ENCODE measurements around the gene TOX2.

The TOX2 gene

DNA sequence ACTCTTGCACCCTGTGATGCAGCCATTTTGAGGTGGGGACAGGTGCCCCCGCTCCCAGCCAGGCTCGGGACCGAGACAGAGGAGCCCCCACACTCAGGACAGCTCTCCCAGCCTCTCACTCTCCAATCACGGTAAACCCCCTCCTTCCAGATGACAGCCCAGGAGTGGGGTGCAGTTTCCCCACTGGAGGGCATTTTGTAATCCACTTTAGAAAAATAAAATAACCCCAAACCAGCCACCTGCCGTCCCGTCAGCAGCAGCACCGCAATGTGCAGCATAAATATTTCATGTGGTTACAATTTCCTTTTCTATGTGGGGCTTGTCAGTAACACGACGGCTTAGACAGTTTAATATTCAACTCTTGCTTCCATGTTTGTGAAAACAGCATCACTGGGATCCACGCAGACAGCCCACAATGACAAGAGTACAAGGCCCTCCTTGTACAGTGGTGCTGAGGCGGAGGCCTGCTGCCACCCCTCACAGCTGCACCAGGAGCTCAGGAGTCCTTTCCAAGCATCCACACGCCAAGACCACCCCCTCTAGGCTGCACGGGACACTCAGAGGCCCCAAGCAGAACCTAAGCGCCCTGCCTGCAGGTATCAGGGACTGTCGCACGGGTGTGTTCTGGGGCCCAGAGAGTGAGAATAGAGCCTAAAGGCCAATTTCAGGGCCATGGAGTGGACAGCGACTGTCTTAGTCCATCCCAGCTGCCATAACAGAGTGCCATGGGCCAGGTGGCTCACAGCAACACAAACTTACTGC, 155.7 kb downstream of the TOX2 start:
- TF ChIP-seq Cebpa-rat (IDR thresholded peaks at IDR 0.05), result no peak
- Histone ChIP-seq H3K27me3 (no peaks in the 10 kb centered on the region), H3K9me3 (no peaks in the 10 kb centered on the region), H3K36me3 (no peaks in the 10 kb centered on the region), H3K9ac (peak overlapping the region; percentile 81), H3K4me3 (peak overlapping the region; percentile 61), H3K4me1 (peaks cover 75% of the 10 kb centered on the region), H4K20me1 (no peaks in the 10 kb centered on the region), H3K4me2 (peak overlapping the region; percentile 98), H3K27ac (peak overlapping the region; percentile 94)

DNA sequence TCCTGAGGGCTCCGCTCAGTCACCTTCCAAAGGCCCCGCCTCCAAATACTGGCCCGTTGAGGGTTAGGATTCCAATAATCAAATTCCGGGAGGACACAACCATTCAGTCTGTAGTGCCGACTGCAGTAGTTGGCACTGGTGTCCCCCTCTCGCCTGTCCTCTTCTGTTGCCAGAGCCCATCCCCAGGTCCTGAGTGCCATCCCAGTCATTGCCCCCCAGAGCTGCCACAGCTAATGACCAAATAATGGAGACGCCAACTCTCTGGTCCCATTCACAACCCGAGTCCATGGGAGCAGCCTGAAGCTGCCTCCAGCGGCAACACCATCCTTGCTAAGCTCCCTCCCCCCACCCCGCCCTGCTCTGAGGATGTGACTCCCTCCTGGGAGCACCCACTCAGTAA, 156.4 kb downstream of the TOX2 start:
- Histone ChIP-seq H3K4me3 (no peak overlapping the region), H3K9me3 (no peaks in the 10 kb centered on the region), H4K20me1 (no peaks in the 10 kb centered on the region), H3K4me2 (peak overlapping the region; percentile 98), H3K9ac (no peak overlapping the region), H3K4me1 (peaks cover 75% of the 10 kb centered on the region), H3K36me3 (no peaks in the 10 kb centered on the region), H3K27ac (peak overlapping the region; percentile 94), H3K27me3 (no peaks in the 10 kb centered on the region)
- TF ChIP-seq Cebpa-rat (IDR thresholded peaks at IDR 0.05), result no peak

DNA sequence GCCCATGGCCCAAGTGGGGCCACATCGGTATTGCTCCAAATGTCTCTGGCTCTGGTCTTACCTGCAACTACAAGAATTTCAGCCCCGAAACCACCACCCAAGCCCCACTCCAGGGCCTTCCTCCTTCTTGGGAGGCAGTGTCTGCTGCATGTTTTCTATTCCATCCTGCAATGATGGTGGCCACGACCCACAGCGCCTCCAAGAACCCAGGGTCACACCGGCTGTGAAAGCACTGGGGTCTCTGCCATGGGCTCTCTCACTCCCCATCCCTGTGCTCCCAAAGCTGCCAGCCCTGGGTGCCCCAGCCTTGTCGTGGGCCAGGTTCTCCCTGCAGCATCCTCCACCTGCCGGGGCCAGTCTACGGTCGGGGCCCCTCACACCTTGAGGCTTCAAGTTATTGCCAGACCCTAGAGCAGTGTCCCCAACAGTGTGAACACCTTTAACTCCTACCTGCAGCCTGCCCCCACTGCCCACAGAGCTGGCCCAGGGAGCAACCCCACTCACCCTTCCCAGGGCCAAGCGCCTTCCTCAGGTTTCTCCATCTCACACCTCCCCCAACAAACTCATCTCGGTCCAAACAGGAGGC, 157.0 kb downstream of the TOX2 start:
- Histone ChIP-seq H3K9me3 (no peaks in the 10 kb centered on the region), H3K36me3 (no peaks in the 10 kb centered on the region), H3K4me3 (no peak overlapping the region), H4K20me1 (no peaks in the 10 kb centered on the region), H3K27ac (peak overlapping the region; percentile 94), H3K27me3 (no peaks in the 10 kb centered on the region), H3K4me1 (peaks cover 73% of the 10 kb centered on the region), H3K9ac (no peak overlapping the region), H3K4me2 (peak overlapping the region; percentile 98)
- TF ChIP-seq Cebpa-rat (IDR thresholded peaks at IDR 0.05), result no peak

DNA sequence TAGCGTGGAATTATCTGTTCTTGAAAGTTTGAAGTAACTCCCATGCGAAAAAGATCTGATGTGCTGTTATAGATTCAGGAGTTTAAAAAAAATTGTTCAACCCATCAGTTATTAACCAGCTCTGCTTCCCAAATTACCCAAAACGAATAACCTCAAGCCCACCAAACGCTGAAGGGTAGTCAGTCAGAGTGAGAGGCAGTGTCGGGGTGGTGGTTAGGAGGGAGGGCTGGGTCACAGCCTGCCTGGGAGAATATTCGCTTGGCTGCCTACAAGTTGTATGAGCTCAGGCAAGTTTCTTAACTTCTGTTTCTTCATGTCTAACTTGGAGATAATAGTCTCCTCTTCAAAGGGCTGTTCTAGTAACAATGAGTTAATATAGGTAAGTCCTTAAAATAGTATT, 157.7 kb downstream of the TOX2 start:
- peak overlapping the region; percentile 98 for H3K4me2 ChIP-seq
- H3K27me3 ChIP-seq, result no peaks in the 10 kb centered on the region
- H4K20me1 ChIP-seq, result no peaks in the 10 kb centered on the region
- H3K4me1 ChIP-seq, result peaks cover 69% of the 10 kb centered on the region
- no peak overlapping the region for H3K27ac ChIP-seq
- no peak for TF ChIP-seq Cebpa-rat (IDR thresholded peaks at IDR 0.05)
- no peaks in the 10 kb centered on the region for H3K36me3 ChIP-seq
- no peaks in the 10 kb centered on the region for H3K9me3 ChIP-seq
- no peak overlapping the region for H3K9ac ChIP-seq
- H3K4me3 ChIP-seq, result no peak overlapping the region

DNA sequence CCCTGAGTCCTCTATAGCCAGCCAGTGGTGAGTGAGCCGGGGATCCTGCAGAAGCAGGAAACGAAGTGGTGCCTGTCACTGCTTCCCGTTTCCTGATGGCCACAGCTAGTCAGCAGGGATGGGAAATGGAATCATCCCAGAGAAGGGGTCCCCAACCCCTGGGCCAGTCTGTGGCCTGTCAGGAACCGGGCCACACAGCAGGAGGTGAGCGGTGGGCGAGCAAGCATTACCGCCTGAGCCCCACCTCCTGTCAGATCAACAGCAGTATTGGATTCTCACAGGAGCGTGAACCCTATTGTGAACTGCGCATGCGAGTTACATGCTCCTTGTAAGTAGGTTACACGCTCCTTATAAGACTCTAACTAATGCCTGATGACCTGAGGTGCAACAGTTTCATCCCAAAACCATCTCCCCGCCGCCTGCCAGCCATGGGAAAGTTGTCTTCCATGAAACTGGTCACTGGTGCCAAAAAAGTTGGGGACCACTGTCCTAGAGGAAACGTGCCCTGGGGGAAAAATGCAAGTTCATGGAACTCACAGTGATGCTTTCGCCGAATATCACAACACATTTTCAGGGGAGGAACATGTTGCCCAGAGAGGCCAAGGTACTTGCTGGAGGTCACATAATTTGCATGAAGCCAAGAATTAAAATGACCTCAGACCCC, 158.5 kb downstream of the TOX2 start:
- Histone ChIP-seq H3K4me1 (peaks cover 62% of the 10 kb centered on the region), H4K20me1 (no peaks in the 10 kb centered on the region), H3K4me3 (no peak overlapping the region), H3K4me2 (peak overlapping the region; percentile 98), H3K9ac (no peak overlapping the region), H3K27me3 (no peaks in the 10 kb centered on the region), H3K27ac (0 out of 2 replicates have a peak overlapping the region, but pooled peaks have one; percentile 31), H3K9me3 (no peaks in the 10 kb centered on the region), H3K36me3 (no peaks in the 10 kb centered on the region)
- TF ChIP-seq Cebpa-rat (IDR thresholded peaks at IDR 0.05), result no peak

DNA sequence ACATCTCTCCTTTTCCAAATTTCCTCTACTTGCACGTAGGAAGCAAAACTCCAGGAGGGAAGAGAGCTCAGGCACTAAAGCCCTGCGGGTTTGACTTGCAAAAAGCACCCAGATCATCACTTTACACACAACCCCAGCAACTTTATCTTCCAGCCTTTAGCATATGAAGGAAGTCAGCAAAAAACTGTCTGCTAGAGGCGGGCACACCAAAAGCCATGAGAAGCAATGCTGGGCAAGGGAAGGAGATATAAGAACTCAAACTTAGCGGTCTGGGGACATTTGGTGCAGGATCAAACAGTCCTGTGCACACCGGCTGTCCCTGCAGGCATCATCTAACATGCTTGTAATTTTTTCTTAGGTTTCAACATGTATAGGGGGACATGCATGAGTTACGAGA, 159.0 kb downstream of the TOX2 start:
- H3K4me3 ChIP-seq, result no peak overlapping the region
- no peaks in the 10 kb centered on the region for H3K9me3 ChIP-seq
- no peak overlapping the region for H3K27ac ChIP-seq
- H4K20me1 ChIP-seq, result no peaks in the 10 kb centered on the region
- peaks cover 57% of the 10 kb centered on the region for H3K4me1 ChIP-seq
- H3K27me3 ChIP-seq, result no peaks in the 10 kb centered on the region
- no peaks in the 10 kb centered on the region for H3K36me3 ChIP-seq
- no peak for TF ChIP-seq Cebpa-rat (IDR thresholded peaks at IDR 0.05)
- H3K9ac ChIP-seq, result no peak overlapping the region
- H3K4me2 ChIP-seq, result peak overlapping the region; percentile 98; the same call in 1 of the 2 replicates

DNA sequence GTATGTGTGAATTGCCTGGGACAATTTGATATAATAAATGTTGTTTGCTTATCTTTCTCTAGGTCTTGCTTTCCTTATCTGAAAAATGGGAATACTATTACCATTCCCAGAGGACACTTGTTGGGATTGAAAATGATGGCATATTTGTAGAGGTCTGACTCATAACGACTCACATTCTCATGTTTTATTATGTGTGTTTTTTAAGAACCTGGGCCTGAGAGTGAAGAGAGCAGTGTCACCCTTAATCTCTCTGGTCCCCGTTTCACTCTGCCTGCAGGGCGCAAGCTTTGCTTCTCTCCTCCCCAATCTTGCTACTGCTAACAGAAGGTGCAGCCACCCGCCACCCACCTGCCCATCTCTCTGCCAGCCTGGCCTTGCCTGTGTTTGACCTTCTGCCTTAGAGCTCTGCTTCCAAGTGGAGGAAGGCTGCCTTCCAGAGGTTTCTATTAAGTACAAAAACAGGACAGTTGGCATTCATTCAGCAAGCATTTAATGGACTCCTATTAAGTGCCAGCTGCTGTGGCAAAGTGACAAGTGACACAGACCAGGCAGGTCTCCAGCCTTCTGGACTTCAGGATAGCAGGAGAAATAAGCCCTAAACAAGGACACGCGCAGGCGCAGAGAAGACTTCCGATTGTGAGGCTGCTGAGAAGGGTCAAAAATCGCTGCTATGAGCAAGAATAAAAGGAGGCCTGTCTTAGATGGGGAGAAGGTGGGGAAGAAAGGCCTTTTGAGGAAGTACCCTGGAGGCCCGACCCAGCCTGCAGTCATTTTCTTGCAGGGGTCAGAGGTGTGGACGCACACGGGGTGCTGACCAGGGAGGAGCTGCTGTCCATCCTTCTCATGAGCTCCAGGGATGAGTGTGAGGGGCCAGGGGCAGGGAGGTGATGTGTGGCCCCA, 159.8 kb downstream of the TOX2 start:
- Histone ChIP-seq H3K27me3 (no peaks in the 10 kb centered on the region), H3K4me1 (peaks cover 49% of the 10 kb centered on the region), H4K20me1 (no peaks in the 10 kb centered on the region), H3K9me3 (no peaks in the 10 kb centered on the region), H3K36me3 (no peaks in the 10 kb centered on the region), H3K4me2 (no peak overlapping the region), H3K9ac (no peak overlapping the region), H3K27ac (no peak overlapping the region), H3K4me3 (no peak overlapping the region)
- no peak for TF ChIP-seq Cebpa-rat (IDR thresholded peaks at IDR 0.05)

DNA sequence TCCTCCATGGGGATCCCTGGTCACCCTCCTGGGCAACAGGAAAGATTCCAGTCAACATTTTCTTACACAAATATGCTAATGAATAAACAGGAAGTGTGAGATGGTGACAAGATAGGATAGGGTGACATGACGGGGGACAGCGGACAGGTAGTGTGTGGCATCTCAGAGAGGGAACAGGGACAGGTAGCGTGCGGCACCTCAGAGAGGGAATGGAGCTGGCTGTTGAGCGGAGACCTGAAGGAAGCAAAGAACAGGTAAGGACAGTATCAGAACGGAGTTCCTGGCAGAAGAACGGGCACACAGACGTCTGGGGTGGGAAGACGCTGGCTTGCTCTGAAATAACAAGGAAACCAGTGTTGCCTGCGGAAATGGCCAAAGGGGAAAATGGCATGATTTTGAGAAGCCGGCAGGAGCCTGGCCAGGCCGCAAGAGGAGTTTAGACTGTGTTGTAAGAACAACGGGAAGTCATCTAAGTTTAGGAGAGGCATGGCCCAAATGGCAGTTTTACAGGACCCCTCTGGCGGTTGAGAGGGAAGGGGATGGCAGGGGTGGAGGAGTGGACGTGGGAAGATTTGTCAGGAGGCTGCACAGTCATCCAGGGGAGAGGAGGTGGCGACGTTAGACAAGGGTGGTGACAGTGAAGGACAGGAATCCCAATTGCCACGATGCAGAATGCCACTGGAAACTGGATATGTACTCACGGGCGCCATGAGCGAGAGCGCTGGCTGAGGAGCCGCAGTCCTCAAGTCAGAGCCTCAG, 160.7 kb downstream of the TOX2 start:
- Histone ChIP-seq H3K4me1 (peaks cover 46% of the 10 kb centered on the region), H3K9me3 (no peaks in the 10 kb centered on the region), H3K27me3 (no peaks in the 10 kb centered on the region), H3K9ac (no peak overlapping the region), H3K36me3 (no peaks in the 10 kb centered on the region), H3K27ac (no peak overlapping the region), H4K20me1 (no peaks in the 10 kb centered on the region), H3K4me2 (no peak overlapping the region), H3K4me3 (no peak overlapping the region)
- TF ChIP-seq Cebpa-rat (IDR thresholded peaks at IDR 0.05), result no peak

DNA sequence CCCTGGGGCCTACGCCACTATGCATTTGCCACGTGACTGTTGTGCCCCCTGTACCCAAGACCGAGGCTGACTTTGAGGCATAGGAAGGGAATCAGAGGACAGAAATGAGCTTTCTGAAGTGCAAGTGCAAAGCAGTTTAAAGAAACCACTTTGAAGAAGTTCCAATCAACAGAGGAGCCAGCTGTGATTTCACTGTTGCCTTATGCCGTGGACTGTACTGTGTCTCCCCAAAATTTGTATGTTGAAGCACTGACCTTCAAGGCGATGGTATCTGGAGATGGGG, 161.2 kb downstream of the TOX2 start:
- H3K4me1 ChIP-seq, result peaks cover 44% of the 10 kb centered on the region
- TF ChIP-seq Cebpa-rat (IDR thresholded peaks at IDR 0.05), result no peak

More for the DNA sequence above, 161.2 kb downstream of the TOX2 start:
- H4K20me1 ChIP-seq, result no peaks in the 10 kb centered on the region
- no peak overlapping the region for H3K9ac ChIP-seq
- no peak overlapping the region for H3K4me2 ChIP-seq
- H3K4me3 ChIP-seq, result no peak overlapping the region
- no peaks in the 10 kb centered on the region for H3K27me3 ChIP-seq
- no peak overlapping the region for H3K27ac ChIP-seq
- no peaks in the 10 kb centered on the region for H3K9me3 ChIP-seq
- no peaks in the 10 kb centered on the region for H3K36me3 ChIP-seq

Data from BLaER1 (cell line).